Body of pancreas (tissue), 4 donors: ENCODE results near the gene RNPEP. TPM values are rescaled to one million over a fixed set of nuclear protein-coding genes. Genes with fewer than 3 reads are reported as not detected.

ENCODE experiments used
- ATAC-seq: fragments of 150-250 bp; one replicate; pipeline ENCODE4 v1.9.1; 2016
- DNase-seq, 4 donors: peaks; one replicate each; pipeline ENCODE4 v3.0.0-alpha.2; 2019
- H3K27ac ChIP-seq, 4 donors: fragments of 200-600 bp; sonication (generic); 1 replicate in 3 of 4; 2 replicates in 1 of 4; pipeline versions ENCODE4 v1.5.1 to v1.6.1; 2016 to 2019; ENCODE audit warnings: mild to moderate bottlenecking in 1 of 4, mixed read lengths in 1 of 4, moderate library complexity in 1 of 4
- H3K27me3 ChIP-seq, 2 donors: fragments of 200-600 bp; sonication (generic); one replicate each; pipeline ENCODE4 v1.6.0; 2016; ENCODE audit warnings: mild to moderate bottlenecking in 1 of 2
- H3K36me3 ChIP-seq, 2 donors: fragments of 200-600 bp; sonication (generic); replicated peaks in 1 of 2; 2 replicates each; pipeline ENCODE4 v1.5.1; 2016; ENCODE audit warnings: low read depth in 2 of 2; ENCODE audit not compliant: insufficient read depth in 1 of 2
- H3K4me1 ChIP-seq: fragments of 200-600 bp; sonication (generic); one replicate; pipeline ENCODE4 v1.6.0; 2016
- H3K4me3 ChIP-seq, 2 donors: fragments of 200-600 bp; sonication (generic); 1 replicate in 1 of 2; 2 replicates in 1 of 2; pipeline ENCODE4 v1.5.1; 2016 to 2019
- H3K9me3 ChIP-seq, 3 donors: fragments of 200-600 bp; sonication (generic); 1 replicate in 2 of 3; 2 replicates in 1 of 3; pipeline ENCODE4 v1.5.1; 2016
- POLR2A ChIP-seq, 3 donors: fragments of 450-650 bp; IDR thresholded peaks; one replicate each; pipeline ENCODE4 v1.6.1; 2016; ENCODE audit warnings: antibody characterized with exemption in 3 of 3, mild to moderate bottlenecking in 2 of 3
- WGBS, 2 donors: methylation state at CpG; one replicate each; pipeline ENCODE4 v1.1.5; 2017; 5-methylcytosine and 5-hydroxymethylcytosine counted together
- intact Hi-C: fragments of 100-400 bp; cut with DNase I; formaldehyde crosslinking; loops from one replicate; pipeline ENCODE4 v1.15.1; 2023
- total RNA-seq, 2 donors: library from RNA; depleted of rRNA; stranded (reverse); fragments of >200 nt; gene quantifications; one replicate each; pipeline ENCODE4 v1.1.0, GENCODE V29; 2016
- TF ChIP-seq, protein P1 (sequence below), 7 experiments: fragments of 450-650 bp in 4 of 7; fragments of 200-600 bp in 3 of 7; sonication (generic) in 3 of 7; IDR thresholded peaks; one replicate each; pipeline ENCODE4 v1.5.1; 2016 to 2019; ENCODE audit warnings: antibody characterized with exemption in 7 of 7

The RNPEP gene
- total RNA-seq, 2 donors from 2014 or later, result 62.3 to 233 TPM

DNA sequence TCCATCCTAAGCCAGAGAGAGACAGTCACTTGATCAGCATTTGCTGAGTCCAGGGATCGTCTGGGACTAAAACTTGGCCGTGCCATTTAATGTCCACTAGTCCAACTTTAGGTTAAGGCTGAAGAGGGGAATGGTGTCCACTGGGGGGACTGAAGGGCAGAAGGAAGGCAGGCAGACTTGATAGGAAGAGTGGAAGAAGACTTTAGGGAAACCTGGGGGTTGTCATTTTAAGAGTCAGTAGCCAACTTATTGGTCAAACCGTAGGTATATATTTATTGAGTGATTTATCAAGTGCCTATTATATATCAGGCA is 34.8 kb upstream of the RNPEP start:
- Histone ChIP-seq H3K4me3 (no peak overlapping the region), H3K36me3 (no peaks in the 10 kb centered on the region), H3K9me3 (no peaks in the 10 kb centered on the region), H3K27me3 (peaks cover 0 to 4% of the 10 kb centered on the region in 2 donors), H3K27ac (no peak overlapping the region), H3K4me1 (peaks cover 10% of the 10 kb centered on the region)
- no peak for TF ChIP-seq POLR2A (IDR thresholded peaks at IDR 0.05)
- TF ChIP-seq, protein P1, sequence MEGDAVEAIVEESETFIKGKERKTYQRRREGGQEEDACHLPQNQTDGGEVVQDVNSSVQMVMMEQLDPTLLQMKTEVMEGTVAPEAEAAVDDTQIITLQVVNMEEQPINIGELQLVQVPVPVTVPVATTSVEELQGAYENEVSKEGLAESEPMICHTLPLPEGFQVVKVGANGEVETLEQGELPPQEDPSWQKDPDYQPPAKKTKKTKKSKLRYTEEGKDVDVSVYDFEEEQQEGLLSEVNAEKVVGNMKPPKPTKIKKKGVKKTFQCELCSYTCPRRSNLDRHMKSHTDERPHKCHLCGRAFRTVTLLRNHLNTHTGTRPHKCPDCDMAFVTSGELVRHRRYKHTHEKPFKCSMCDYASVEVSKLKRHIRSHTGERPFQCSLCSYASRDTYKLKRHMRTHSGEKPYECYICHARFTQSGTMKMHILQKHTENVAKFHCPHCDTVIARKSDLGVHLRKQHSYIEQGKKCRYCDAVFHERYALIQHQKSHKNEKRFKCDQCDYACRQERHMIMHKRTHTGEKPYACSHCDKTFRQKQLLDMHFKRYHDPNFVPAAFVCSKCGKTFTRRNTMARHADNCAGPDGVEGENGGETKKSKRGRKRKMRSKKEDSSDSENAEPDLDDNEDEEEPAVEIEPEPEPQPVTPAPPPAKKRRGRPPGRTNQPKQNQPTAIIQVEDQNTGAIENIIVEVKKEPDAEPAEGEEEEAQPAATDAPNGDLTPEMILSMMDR (IDR thresholded peaks at IDR 0.05), result no peak
- WGBS, 2 donors, result 34 to 52% methylated on average over 3 of the region's 3 CpGs
- DNase-seq (no peak), ATAC-seq (no peak)
- intact Hi-C loops, result no loop called here

DNA sequence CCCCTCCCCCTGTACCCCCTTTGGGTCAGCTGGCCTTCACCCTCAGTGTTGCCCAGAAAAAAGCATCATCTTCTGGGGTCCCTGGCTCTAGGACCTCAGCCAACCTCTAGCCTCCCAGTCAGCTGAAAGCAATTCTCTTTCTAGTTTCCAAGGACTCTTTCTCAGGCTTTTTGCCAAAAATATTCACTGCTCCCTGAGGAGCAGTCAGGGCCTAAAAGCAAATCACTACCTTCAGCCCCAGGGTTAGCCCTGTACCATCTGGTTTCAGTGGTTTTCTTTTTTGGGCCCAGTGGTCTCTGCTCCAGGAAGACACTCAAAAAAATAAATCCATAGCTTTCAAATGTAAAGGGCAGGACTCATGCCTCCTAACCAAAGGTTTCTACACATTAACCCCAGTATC is 33.0 kb upstream of the RNPEP start:
- Histone ChIP-seq H3K27me3 (peaks cover 0 to 4% of the 10 kb centered on the region in 2 donors), H3K9me3 (no peaks in the 10 kb centered on the region), H3K4me3 (no peak overlapping the region), H3K4me1 (peaks cover 12% of the 10 kb centered on the region), H3K36me3 (no peaks in the 10 kb centered on the region), H3K27ac (no peak overlapping the region)
- no peak for ATAC-seq
- no peak for DNase-seq
- TF ChIP-seq POLR2A (IDR thresholded peaks at IDR 0.05), result no peak
- TF ChIP-seq, protein P1 (IDR thresholded peaks at IDR 0.05), result no peak
- intact Hi-C loops, result no loop called here

DNA sequence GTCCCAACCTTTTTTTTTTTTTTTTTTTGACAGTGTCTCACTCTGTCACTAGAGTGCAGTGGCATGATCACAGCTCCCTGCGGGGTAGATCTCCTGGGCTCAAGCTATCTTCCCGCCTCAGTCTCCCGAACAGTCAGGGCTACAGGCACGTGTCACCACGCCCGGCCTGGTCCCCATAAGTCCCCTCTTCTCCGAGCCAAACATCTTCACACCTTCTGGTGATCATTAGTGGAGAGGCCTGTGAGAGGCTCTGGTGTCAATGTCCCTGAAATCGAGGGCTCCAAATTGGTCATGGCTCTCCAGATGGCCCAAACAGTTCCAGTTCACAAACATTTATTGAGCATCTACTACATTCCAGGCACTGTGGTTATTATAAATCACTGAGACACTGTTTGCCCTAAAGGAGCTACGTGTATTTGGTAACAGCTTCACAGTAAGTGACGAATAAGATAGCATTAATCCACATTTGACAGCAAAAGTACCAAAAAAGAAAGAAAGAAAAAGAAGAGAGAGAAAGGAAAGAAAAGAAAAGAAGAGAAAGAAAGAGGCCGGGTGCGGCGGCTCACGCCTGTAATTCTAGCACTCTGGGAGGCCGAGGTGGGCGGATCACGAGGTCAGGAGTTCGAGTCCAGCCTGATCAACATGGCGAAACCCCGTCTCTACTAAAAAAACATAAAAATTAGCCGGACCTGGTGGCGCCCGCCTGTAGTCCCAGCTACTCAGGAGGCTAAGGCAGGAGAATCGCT is 28.0 kb upstream of the RNPEP start:
- Histone ChIP-seq H3K4me3 (peak overlapping the region; percentile 50 to 91), H3K27ac (peak overlapping the region in 3 of 4 donors; percentile 66 to 85 (median 84)), H3K4me1 (peaks cover 15% of the 10 kb centered on the region), H3K27me3 (no peaks in the 10 kb centered on the region), H3K36me3 (peaks cover 0 to 6% of the 10 kb centered on the region in 2 donors), H3K9me3 (no peaks in the 10 kb centered on the region)
- DNase-seq, result peak in 1 of 4 donors; percentile 22
- intact Hi-C loops, result no loop called here
- TF ChIP-seq, protein P1 (IDR thresholded peaks at IDR 0.05), result no peak
- no peak for TF ChIP-seq POLR2A (IDR thresholded peaks at IDR 0.05)
- WGBS, 2 donors, result 56% methylated on average over 24 of the region's 24 CpGs
- ATAC-seq, result peak; percentile 8

DNA sequence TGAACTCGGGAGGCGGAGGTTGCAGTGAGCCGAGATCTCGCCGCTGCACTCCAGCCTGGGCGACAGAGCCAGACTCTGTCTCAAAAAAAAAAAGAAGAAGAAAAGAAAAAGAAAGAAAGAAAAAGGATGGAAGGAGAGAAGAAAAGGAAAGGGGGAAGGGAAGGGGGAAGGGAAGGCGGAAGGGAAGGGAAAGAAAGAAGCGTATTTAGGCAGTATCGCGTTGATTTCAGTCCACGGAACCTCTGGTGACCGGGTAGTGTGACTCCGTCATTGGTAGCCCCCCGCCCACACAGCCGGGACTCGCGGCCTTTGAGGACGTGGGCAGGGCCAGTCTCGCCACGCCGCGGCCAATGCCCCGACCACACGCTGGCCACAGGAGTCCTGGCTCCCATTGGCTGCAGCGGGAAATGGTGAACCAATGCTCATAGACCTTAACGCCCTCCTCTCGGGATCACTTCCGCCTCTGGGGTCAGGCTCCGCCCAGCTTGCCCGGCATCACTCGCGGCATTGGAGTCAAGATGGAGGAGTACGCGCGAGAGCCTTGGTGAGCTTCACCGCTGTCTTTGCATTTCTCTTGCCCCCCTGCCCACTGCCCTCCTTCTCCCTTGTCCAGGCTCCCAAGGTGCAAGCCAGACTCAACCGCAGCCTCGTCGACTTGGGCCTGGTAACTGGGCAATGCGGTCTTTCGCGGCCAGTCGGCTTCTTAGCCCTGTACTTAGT is 27.3 kb upstream of the RNPEP start, which contains the start of gene TIMM17A:
TSS of gene TIMM17A (plus strand) at position 495 of the 720 bp plus-strand sequence. CDS start at position 519, 24 bp downstream.
- no peaks in the 10 kb centered on the region for H3K27me3 ChIP-seq

More for the DNA sequence above, 27.3 kb upstream of the RNPEP start, which contains the start of gene TIMM17A:
- Histone ChIP-seq H3K4me3 (peak within 1 kb of the TSS; percentile 50 to 91), H3K36me3 (peaks cover 0 to 6% of the 10 kb centered on the region in 2 donors), H3K27ac (peak within 1 kb of the TSS; percentile 57 to 85 (median 75)), H3K9me3 (no peaks in the 10 kb centered on the region), H3K4me1 (peaks cover 15% of the 10 kb centered on the region)
- TF ChIP-seq POLR2A (IDR thresholded peaks at IDR 0.05), result peak; percentile 80 to 93 (median 92)
- TF ChIP-seq, protein P1 (IDR thresholded peaks at IDR 0.05), result peak in 3 of 7 experiments; percentile 2 to 30 (median 8)
- ATAC-seq (peak; percentile 100), DNase-seq (peak; percentile 95 to 98 (median 96))
- WGBS, 2 donors, result 1 to 2% methylated on average over 22 to 42 of the region's 43 CpGs
- intact Hi-C loops, result no loop called here
